HUES48 (cell line): ENCODE results near the gene GRID1.

Source experiments
- H3K27ac ChIP-seq: one replicate; pipeline ENCODE4 v1.7.0; 2013; ENCODE audit warnings: low read depth, low read length, inconsistent platforms
- H3K27me3 ChIP-seq: 2 replicates; pipeline ENCODE4 v1.6.1; 2013; ENCODE audit warnings: mild to moderate bottlenecking, low read length; ENCODE audit not compliant: control insufficient read depth, insufficient read depth
- H3K36me3 ChIP-seq: 2 replicates; pipeline ENCODE4 v1.6.1; 2013; ENCODE audit warnings: low read length; ENCODE audit not compliant: control insufficient read depth, insufficient read depth
- H3K4me1 ChIP-seq: 2 replicates; pipeline ENCODE4 v1.6.1; 2013; ENCODE audit warnings: mild to moderate bottlenecking, low read length; ENCODE audit not compliant: control insufficient read depth, insufficient read depth
- H3K4me3 ChIP-seq: 2 replicates; pipeline ENCODE4 v1.5.1; 2013; ENCODE audit warnings: mild to moderate bottlenecking, low read depth, low read length
- H3K9ac ChIP-seq: 2 replicates; pipeline ENCODE4 v1.6.1; 2013; ENCODE audit warnings: mild to moderate bottlenecking, low read depth, low read length, moderate library complexity
- H3K9me3 ChIP-seq: 2 replicates; pipeline ENCODE4 v1.6.1; 2013; ENCODE audit warnings: low read length; ENCODE audit not compliant: control insufficient read depth, insufficient read depth

The GRID1 gene

DNA sequence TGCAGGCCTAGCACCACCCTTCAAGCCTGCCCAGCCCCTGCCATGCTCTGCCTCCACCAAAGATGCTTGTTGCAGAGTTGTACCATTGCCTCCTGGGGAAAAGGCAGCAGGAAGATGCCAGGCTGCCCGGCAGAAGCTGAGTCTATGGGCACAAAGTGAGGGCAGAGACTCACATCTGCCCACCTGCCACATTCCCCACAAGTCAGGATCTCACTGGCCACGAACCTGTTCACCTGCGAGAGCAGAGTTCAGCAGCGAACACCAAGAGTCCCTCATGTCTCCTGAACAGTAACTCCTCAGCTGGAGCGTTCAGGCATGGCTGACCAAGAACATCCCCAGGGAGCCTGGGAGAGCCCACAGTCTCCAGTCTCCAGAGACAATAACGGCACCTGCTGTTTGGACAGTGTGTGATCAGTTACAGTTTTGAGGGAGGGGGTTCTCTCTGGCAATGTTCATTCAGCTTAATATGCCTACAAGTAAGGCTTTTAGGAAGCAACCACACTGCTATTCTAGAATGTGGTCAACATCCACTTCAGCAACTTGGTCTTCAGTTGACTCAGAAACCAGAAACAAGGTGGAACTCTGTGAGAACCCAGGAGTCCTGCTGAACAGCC, 78.5 kb downstream of the GRID1 start:
- no peaks in the 10 kb centered on the region for H3K27me3 ChIP-seq
- H3K4me1 ChIP-seq = peaks cover 10% of the 10 kb centered on the region
- no peaks in the 10 kb centered on the region for H3K36me3 ChIP-seq
- H3K27ac ChIP-seq = no peak overlapping the region
- no peaks in the 10 kb centered on the region for H3K9me3 ChIP-seq
- no peak overlapping the region for H3K4me3 ChIP-seq
- no peak overlapping the region for H3K9ac ChIP-seq

DNA sequence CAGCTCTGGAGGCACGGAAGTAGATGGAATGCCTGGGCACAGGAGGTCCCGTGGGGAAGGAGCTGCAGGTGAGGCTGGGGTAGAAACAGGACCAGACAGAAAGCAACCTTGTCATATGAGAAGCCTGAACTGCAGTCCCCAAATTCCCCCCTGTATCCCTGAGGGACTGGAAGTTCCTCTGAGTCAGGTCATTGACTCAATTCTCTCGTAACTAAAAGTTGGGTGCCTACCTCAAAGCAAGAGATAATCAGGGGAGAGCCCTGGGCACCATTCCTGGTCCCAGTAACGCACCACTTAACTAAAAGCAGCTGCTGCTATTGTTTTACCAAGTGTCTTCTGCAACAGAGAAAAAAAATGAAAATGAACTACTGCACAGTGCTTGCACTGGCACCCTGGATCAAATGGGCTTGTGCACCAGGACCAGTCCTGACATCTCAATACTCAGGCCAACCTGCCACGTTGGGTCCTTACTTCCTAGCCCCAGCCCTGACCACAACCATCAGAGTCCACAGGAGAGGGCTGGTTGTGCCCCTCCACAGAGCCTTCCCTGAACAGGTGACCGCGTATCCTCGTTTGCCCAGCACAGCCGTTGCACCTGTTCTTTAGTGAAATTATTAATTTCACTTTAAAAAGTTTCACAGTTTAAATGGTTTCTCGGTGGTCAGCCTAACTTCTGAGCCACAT, 79.3 kb downstream of the GRID1 start:
- Histone ChIP-seq H3K4me3 (no peak overlapping the region), H3K4me1 (peaks cover 2% of the 10 kb centered on the region; the same call in 1 of the 2 replicates), H3K36me3 (no peaks in the 10 kb centered on the region), H3K9me3 (no peaks in the 10 kb centered on the region), H3K9ac (no peak overlapping the region), H3K27ac (no peak overlapping the region), H3K27me3 (no peaks in the 10 kb centered on the region)

GRCh38 chr10:86286236-86287109, 80.1 kb downstream of the GRID1 start:
- H3K36me3 ChIP-seq = no peaks in the 10 kb centered on the region
- H3K27me3 ChIP-seq = no peaks in the 10 kb centered on the region
- no peak overlapping the region for H3K27ac ChIP-seq
- H3K4me1 ChIP-seq = no peaks in the 10 kb centered on the region; the same call in 1 of the 2 replicates
- H3K9ac ChIP-seq = no peak overlapping the region
- no peaks in the 10 kb centered on the region for H3K9me3 ChIP-seq
- H3K4me3 ChIP-seq = no peak overlapping the region

- no peak overlapping the region for H3K9ac ChIP-seq
- H3K9me3 ChIP-seq = no peaks in the 10 kb centered on the region
- no peak overlapping the region for H3K4me3 ChIP-seq
- H3K27ac ChIP-seq = no peak overlapping the region
- no peaks in the 10 kb centered on the region for H3K4me1 ChIP-seq
- H3K36me3 ChIP-seq = no peaks in the 10 kb centered on the region
- no peaks in the 10 kb centered on the region for H3K27me3 ChIP-seq
Measured at GRCh38 chr10:86285136-86285790, 81.3 kb downstream of the GRID1 start.

DNA sequence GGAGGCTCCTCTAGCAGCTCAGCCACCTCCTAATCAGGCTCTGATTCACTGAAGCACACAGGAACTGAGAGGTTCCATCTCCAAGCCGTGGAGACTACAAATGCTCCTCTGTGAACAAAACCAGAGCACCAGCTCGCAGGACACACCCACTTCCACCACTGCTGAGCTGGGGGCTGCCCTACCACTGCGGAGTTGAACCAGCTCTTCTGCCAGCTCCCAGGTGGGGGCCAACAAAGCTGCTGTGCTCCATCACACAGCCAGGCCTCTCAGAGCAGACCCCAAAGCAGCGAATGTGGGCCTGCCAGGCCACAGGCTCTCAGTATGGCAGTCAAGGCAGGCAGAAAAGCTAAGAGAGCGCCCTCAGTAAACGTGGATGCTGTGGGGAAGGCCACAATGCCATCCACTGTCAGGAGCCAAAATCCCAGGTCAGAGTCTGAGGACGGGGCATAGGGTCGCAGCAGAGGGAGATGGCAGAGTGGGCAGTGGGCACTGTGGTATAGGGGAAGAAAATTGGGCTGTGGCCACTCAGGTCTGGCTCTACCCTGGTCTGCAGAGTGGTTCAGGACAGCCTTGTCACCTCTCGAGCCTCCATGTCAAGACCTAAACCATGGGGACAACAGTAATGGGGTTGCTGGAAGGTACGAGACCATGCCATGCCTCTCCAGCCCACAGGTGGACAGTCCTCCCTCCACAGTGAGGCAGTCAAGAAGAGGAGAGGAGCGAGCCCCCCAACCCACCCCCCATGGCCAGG, 82.1 kb downstream of the GRID1 start:
- Histone ChIP-seq H3K36me3 (no peaks in the 10 kb centered on the region), H3K4me3 (no peak overlapping the region), H3K9me3 (0 out of 2 replicates have a peak, but pooled peaks cover 4% of the 10 kb centered on the region), H3K27ac (no peak overlapping the region), H3K27me3 (no peaks in the 10 kb centered on the region), H3K4me1 (no peaks in the 10 kb centered on the region), H3K9ac (no peak overlapping the region)

DNA sequence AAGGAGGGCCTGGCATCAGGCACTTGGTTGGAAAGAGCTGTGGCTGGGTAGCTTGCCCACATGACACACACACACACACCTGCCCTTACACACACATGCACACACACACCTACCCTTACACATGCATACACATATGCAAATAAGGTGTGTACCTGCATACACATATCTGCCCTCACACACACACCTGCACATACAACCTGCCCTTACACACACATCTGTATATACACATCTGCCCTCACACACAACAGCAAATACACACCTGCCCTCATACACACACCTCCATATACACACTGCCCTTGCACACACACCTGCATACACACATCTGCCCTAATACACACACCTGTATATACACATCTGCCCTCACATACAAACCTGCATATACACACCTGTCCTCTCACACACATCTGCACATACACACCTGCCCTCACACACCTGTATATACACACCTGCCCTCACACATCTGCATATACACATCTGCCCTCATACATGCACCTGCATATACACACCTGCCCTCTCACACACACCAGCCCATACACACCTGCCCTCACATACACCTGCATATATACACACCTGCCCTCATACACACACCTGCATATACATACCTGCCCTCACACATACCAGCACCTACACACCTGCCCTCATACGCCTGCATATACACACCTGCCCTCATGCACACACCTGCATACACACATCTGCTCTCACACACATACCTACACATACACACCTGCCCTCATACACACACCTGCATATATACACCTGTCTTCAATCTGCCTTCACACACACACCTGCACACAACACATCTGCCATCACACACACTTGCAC, 82.9 kb downstream of the GRID1 start:
- Histone ChIP-seq H3K4me3 (no peak overlapping the region), H3K27ac (no peak overlapping the region), H3K36me3 (no peaks in the 10 kb centered on the region), H3K4me1 (no peaks in the 10 kb centered on the region), H3K9me3 (0 out of 2 replicates have a peak, but pooled peaks cover 10% of the 10 kb centered on the region), H3K9ac (no peak overlapping the region), H3K27me3 (no peaks in the 10 kb centered on the region)

DNA sequence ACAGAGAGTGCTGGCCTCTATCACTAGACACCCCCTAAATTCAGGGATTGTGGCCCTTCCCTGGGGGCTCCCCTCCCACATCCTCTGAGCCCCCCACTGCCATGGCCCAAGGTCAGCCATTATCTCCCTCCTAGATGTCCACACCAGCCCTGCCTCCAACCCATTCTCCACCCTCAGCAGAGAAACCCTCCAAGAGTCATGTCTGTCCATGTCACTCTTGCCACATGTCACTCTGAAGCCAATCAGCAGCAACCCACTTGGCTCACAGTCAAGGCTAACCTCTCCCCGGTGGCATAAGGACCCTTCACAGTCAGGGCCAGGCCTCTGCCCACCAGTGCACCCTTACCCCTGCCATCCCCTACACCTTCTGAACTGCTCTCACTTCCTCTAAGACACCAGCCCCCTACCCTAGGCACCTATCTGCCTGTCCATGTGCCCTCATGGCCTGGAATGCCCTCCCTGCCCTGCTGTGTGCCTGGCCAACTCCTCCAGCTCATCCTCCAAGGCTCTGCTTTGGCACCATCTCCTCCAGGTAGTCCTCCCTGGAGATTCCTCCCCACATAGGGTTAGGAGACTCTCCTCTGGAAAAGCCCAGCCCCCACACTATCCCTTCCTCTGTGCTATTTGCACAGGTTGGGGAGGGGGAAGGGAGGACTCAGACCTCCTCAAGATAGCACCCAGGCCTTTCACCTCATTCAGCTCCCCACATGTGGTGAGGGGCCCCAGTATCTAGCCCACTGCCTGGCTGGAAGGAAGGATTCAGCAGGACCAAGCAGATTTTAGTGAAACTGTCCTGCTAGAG, 83.7 kb downstream of the GRID1 start:
- Histone ChIP-seq H3K4me1 (no peaks in the 10 kb centered on the region), H3K9ac (no peak overlapping the region), H3K9me3 (0 out of 2 replicates have a peak, but pooled peaks cover 10% of the 10 kb centered on the region), H3K36me3 (no peaks in the 10 kb centered on the region), H3K4me3 (no peak overlapping the region), H3K27ac (no peak overlapping the region), H3K27me3 (no peaks in the 10 kb centered on the region)

DNA sequence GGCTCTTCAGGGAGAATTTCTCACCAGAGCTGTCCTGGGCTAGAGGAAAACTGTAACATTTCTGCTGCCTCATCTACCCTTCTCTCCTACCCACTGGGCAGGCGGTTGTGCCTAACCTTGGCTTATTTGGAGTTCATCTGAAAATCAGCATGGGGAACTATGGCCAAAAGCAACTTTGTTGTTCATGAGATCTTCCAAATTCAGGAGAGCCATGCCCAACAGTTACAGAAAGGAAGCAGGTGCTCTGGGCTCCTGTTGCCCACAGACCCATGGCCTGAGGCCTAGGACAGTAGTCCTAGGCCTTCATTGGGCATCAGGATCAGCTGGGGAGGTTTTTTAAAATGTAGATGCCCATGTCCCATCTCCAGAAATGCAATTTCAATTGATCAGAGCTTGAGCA, 85.2 kb downstream of the GRID1 start:
- 0 out of 2 replicates have a peak, but pooled peaks cover 10% of the 10 kb centered on the region for H3K9me3 ChIP-seq

GRCh38 chr10:86269332-86269731, 97.3 kb downstream of the GRID1 start:
- H3K9me3 ChIP-seq = no peaks in the 10 kb centered on the region
- no peak overlapping the region for H3K27ac ChIP-seq
- H3K4me3 ChIP-seq = no peak overlapping the region
- no peaks in the 10 kb centered on the region for H3K36me3 ChIP-seq
- no peak overlapping the region for H3K9ac ChIP-seq
- no peaks in the 10 kb centered on the region for H3K27me3 ChIP-seq
- no peaks in the 10 kb centered on the region for H3K4me1 ChIP-seq

More for the DNA sequence above, 85.2 kb downstream of the GRID1 start:
- no peaks in the 10 kb centered on the region for H3K27me3 ChIP-seq
- H3K36me3 ChIP-seq = no peaks in the 10 kb centered on the region
- no peaks in the 10 kb centered on the region for H3K4me1 ChIP-seq
- no peak overlapping the region for H3K27ac ChIP-seq
- no peak overlapping the region for H3K4me3 ChIP-seq
- no peak overlapping the region for H3K9ac ChIP-seq
